Stimulated activated CD4-positive, alpha-beta T cell treated with anti-CD3 and anti-CD28 coated beads, Interleukin-1b, Interleukin-23, amount 100 ng/mL, for 48 hours (primary cell): ENCODE results near the gene KXD1.
"Not testable (repeated sequence)": the region's sequence is repeated elsewhere in the genome, so short reads cannot be mapped to it uniquely, and the experiment has no call there.

Experiments
- DNase-seq: peaks from one replicate; pipeline ENCODE4 v3.0.0-alpha.2; 2020

The KXD1 gene

DNA sequence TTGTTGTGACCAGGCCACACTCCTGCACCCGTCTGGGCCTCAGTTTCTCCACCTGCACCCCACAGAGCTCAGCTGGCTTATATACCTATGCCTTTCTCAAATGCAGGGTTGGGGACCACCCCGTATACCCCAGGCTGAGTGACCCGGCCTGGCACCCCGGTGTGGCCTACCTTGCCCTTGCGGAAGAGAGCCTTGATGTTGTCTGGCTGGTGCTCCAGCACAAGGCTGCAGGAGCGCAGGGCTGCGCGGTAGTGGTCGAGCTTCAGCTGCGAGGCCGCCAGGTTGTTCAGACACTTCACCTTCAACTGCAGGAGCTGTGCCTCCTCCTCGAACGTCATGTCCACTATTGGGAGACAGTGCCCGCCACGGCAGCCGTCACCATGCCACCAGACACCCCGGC lies 20.2 kb upstream of the KXD1 start:
- DNase-seq, result no peak

GRCh38 chr19:18538115-18538514 lies 19.6 kb upstream of the KXD1 start:
- DNase-seq, result no peak

GRCh38 chr19:18539372-18539771 lies 18.3 kb upstream of the KXD1 start:
- DNase-seq, result no peak

DNA sequence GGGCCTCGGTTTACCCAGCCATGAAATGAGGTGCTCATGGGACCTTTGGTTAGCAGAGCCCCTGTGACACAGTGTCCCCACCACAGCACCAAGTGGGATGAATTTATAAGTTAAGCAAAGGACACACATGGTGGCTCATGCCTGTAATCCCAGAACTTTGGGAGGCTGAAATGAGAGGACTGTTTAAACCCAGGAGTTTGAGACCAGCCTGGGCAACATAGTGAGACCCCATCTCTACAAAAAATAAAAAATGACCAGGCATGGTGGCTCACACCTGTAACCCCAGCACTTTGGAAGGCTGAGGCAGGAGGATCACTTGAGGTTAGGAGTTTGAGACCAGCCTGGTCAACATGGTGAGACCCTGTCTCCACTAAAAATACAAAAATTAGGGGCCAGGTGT lies 17.5 kb upstream of the KXD1 start:
- not testable (repeated sequence) for DNase-seq

DNA sequence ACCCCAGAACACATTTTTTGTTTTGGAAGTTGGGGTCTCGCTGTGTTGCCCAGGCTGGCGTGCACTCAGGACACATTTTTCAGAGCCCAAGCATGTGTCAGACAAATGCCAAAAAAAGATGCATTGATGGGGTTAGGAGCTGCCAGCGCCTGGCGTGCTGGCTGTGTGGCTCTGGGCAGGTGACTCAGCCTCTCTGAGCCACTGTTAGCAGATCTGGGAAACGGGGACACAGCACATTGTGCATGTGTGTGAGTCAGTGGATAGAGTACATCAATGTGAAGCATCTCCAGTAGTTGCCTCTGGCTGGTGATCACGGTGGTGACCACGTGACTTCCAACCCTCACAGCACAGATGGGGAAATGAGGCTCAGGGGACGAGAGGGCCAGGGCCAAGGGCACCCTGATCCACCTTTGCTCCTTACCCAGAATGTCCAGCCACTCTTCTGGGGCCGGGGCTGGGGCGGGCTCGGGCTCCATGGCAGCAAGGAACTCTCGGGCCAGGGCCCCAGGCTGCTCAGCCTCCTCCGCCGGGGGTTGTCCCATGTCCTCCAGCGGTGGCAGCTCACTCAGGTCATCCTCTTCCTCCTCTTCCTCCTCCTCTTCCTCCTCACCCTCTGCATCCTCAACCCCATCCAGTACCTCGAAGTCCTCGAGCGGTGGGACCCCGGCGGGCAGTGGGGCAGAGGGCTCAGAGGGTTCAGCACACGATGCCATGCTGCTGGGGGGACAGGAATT lies 16.2 kb upstream of the KXD1 start:
- DNase-seq, result peak; percentile 62

GRCh38 chr19:18541992-18542940 lies 15.4 kb upstream of the KXD1 start:
- DNase-seq, result no peak

- DNase-seq, result peak; percentile 94
These were observed 14.5 kb upstream of the KXD1 start, which contains the start of gene FKBP8 for GRCh38 chr19:18542941-18543813. Gene FKBP8 (minus strand): TSS chr19:18543573. CDS start chr19:18541970, 1,603 bp downstream.

DNA sequence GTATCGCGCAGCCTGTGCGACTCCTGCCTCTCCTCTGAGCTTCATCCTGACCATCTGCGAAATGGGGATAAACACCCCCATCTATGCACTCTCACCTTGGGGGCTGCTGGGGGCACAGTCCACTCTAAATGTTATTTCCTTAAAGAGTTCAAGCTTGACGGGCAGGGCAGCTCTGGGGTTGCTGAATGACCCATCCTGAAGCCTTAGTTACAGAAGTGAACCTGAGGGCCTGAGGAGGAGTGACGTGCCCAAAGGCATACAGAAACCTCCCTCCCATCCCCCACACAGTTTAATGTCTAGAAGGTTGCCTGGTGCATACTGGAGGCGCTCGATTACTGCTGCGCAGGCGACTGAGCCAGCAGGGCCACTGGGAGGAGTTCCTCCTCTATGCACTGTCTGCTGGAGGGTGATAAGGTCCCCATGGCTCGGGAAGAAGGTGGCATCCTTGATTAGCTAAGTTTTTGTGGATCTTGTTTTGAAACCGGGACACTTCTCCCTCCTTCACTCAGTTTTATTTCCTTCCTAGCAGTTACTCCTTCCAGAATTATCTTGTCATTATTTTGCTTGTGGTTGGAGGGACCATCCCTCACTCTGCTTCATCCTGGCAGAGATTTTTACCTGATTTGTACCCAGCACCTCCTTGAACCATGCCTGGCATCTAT lies 13.7 kb upstream of the KXD1 start:
- peak; percentile 84 for DNase-seq

DNA sequence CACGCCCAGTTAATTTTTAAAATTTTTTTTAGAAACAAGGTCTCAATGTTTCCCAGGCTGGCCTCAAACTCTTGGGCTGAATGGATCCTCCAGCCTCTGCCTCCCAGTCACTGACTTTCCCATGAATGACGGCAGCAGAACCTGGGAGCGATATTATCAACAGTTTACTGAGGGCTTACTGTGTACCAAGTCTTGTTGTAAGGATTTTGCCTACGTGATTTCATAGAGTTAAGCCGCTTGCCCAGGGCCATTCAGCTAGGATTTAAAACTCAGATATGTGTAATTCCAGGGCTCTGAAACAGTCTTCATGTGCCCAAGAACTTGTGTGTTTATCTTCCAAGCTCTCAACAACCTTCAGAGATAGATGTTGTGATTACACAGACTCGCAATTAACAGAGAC lies 6.0 kb upstream of the KXD1 start:
- no peak for DNase-seq

- no peak for DNase-seq
These were observed 509 bp downstream of the KXD1 start for GRCh38 chr19:18558202-18558555.

GRCh38 chr19:18558604-18559003 lies 934 bp downstream of the KXD1 start:
- no peak for DNase-seq

- no peak for DNase-seq
These were observed 2.0 kb downstream of the KXD1 start for GRCh38 chr19:18559685-18560084.

DNA sequence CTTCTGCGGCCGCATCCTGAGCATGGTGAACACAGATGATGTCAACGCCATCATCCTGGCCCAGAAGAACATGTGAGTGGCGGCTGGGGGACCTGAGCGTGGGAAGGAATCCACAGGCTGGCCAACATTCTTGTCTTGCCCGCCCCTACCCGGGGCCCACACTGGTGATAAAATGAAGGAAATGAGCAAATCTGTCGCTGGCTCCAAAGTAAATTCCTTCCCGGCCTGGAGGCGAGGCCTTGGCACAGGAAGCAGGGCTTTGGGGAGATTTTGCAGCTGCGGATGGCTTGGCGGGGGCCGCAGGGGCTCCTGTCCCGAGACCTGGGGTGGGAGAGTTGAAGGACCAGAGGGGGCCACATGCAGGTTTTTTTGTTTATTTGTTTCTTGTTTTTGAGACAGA lies 4.4 kb downstream of the KXD1 start:
- no peak for DNase-seq

DNA sequence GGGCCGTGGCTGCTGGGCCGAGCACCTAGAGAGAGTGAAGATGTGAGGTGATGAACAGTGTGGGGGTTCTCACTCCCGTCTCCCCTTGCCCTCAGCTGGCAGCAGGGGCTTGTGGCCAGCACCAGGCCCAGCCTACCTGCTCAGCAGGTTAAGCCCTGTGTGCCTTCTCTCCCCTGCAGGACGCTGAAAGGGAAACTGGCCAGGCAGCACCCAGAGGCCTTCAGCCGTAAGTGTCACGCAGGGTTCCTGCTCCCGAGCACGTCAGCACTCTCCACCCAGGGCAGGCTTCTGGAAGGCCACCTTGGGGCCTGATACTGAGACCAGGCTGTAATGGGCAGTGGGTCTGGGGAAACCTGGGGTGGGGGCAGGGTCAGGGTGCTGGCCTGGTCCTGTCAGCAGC lies 9.3 kb downstream of the KXD1 start:
- no peak for DNase-seq

GRCh38 chr19:18568367-18568766 lies 10.7 kb downstream of the KXD1 start:
- DNase-seq, result no peak

DNA sequence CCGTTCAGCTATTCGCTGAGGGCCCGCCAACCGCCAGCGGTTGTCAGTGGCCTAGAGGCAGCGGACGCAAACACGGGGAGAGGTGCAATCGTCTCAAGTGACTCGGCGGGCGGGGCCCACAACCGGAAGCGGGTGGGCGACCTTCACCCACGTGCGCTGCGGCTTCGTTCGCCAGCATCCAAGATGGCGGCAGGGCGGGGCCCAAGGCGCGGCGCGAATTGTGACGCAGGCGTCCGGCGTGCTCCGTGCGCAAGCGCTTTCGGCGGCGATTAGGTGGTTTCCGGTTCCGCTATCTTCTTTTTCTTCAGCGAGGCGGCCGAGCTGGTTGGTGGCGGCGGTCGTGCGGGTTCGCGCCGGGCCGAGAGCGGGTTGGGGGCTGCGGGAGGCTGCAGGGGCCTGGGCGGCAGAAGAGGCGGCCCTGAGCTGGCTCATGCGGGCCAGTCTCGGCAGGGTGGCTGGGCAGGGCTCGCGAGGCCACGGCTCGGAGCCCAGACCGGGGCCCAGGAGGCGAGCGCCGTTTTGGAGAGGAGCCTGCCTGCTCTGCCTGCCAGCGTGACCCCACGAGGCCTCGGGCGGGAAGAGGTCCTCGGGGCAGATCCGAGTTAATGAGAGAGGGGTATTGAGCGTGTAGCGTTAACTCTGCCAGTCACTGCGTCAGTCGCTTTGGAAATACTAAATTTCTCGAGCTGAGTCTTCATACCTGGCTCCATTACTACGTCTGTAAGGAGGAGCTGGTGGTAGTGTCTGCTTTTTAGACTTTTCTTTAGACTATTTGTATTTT lies 14.1 kb downstream of the KXD1 start, which contains the start of gene UBA52:
Gene UBA52, plus strand, starts transcription at position 294 of the 781 bp plus-strand sequence. CDS start 1,444 bp downstream, outside the sequence.
- DNase-seq, result peak; percentile 99

DNA sequence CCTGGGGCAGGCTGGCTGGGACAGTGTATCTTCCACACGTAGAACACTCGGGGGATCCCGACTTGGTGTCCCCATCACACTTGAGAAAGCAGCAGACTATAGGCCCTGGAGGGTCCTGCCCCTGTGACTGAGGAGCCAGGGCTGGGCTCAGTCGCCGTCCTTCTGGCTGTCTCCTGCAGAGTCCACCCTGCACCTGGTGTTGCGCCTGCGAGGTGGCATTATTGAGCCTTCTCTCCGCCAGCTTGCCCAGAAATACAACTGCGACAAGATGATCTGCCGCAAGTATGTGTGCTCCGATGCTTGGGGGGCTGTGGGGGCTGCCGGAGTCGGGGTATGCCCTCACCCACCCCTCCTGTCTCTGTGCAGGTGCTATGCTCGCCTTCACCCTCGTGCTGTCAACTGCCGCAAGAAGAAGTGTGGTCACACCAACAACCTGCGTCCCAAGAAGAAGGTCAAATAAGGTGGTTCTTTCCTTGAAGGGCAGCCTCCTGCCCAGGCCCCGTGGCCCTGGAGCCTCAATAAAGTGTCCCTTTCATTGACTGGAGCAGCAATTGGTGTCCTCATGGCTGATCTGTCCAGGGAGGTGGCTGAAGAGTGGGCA lies 17.1 kb downstream of the KXD1 start:
- DNase-seq, result no peak

- no peak for DNase-seq
These were observed 18.7 kb downstream of the KXD1 start for GRCh38 chr19:18576383-18576782.

- no peak for DNase-seq
These were observed 19.8 kb downstream of the KXD1 start for GRCh38 chr19:18577365-18577914.

DNA sequence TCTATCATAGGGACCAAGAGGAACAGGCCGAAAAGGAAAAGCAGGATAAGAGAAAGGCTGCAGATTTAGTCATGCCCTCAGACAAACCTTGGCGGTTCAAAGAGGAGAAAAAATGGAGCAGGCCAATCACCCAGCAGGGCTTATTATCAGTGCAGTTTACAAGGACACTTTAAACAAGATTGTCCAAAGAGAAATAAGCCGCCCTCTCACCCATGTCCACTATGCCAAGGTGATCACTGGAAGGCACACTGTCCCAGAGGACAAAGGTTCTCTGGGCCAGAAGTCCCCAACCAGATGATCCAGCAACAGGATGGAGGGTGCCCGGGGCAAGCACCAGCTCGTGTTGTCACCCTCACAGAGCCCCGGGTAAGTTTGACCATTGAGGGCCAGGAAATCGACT lies 22.6 kb downstream of the KXD1 start:
- DNase-seq, result no peak

DNA sequence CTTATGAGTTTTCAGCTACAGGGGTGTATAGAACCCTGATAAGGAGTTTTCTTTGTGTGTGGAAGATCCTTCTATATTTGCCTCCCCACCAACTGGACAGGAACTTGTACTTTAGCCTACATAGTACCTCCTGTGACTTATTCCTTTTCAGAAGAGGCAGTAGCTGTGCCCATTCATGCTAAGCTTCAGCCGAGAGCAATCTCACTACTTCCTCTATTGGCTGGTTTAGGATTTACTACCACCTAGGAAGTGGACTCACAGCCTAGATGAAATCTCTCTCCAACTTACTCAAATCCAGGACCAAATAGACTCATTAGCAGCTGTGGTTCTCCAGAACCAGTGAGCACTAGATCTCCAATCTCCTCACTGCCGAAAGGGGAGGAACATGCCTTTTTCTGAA lies 28.6 kb downstream of the KXD1 start:
- no peak for DNase-seq
